Measurements from ENCODE around the gene PTGER3.

DNA sequence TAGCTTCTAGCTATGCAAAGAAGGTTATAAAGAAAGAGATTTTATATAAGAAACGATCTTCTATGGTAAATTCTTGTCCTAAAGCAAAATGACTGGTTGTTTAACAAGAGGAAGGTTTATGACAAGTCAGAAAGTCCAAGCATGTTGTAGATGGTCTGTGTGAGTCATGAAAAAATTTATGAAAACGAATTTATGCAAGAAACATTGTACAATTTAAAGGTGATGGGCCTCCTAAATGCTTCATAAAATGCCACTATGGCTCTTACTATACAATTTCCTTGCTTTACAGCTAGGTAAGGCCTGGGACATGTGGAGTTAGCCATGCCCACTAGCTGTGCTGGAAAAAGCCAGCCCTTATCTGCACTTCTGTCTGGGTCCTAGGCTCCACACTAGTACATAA lies 125.4 kb downstream of the PTGER3 start:
- TF ChIP-seq EP300 (IDR thresholded peaks at IDR 0.05) (no peak), POLR2AphosphoS5 (IDR thresholded peaks at IDR 0.05) (no peak)
- TF ChIP-seq, protein P1, sequence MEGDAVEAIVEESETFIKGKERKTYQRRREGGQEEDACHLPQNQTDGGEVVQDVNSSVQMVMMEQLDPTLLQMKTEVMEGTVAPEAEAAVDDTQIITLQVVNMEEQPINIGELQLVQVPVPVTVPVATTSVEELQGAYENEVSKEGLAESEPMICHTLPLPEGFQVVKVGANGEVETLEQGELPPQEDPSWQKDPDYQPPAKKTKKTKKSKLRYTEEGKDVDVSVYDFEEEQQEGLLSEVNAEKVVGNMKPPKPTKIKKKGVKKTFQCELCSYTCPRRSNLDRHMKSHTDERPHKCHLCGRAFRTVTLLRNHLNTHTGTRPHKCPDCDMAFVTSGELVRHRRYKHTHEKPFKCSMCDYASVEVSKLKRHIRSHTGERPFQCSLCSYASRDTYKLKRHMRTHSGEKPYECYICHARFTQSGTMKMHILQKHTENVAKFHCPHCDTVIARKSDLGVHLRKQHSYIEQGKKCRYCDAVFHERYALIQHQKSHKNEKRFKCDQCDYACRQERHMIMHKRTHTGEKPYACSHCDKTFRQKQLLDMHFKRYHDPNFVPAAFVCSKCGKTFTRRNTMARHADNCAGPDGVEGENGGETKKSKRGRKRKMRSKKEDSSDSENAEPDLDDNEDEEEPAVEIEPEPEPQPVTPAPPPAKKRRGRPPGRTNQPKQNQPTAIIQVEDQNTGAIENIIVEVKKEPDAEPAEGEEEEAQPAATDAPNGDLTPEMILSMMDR (IDR thresholded peaks at IDR 0.05), result no peak

Data from upper lobe of left lung (tissue), 4 donors.